Measurements from ENCODE around the gene TLL2. TPM values are rescaled to one million over a fixed set of nuclear protein-coding genes. Genes with fewer than 3 reads are reported as not detected.

Gene TLL2
- total RNA-seq, 1 donor from 2014 or later, result 0.05 TPM

DNA sequence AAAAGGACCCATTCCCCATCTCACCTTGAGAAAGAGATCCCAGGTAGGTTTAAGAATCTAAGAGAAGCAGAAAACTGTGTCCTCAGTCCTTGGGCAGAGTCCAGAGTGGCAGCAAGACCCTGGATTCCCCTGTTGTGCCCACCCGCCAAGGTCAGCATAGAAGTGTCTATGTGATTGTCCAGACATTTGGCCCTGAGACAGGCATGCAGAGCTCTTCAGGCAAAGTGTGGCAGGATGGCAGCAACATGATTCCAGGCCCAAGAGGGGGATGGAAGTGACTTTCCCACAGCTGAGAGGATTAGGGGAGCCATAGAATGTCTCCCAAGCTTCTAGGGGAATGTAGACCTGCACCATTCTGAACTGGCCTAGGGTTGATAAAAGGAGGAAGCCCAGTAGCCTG is 115.8 kb downstream of the TLL2 start:
- intact Hi-C loops (cut with micrococcal nuclease), result loop anchor here (2.0 to 10.0 kb wide), 4 partner anchors 115 to 817 kb away; partner anchors contain the start of gene TLL2

- intact Hi-C loops (cut with micrococcal nuclease), result loop anchor here (2.0 to 10.0 kb wide), 4 partner anchors 117 to 819 kb away; partner anchors contain the start of gene TLL2
Observed at GRCh38 chr10:96395931-96396877, 117.5 kb downstream of the TLL2 start.

DNA sequence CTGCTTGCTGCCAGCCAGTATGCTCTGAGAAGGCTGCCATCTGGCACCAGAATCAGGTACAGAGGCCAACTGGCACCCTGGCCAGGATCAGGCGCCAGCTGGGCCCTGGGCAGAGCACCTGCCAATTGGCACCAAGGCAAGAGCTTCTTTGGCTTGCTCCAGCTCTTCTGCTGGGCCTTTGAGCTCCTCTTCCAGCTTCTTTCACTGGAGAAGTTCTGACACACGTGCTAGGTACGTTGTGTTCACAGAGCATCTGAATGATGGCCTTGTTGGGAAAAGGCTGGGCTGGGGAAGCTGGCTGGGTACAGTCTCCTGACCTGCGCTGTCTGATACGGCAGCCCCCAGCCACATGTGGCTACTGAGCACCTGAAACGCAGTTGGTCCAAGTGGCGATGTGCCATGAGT is 123.3 kb downstream of the TLL2 start:
- intact Hi-C loops (cut with micrococcal nuclease), result loop anchor here (10.0 kb wide), 1 partner anchor 824 kb away; no protein-coding TSS in a partner anchor

DNA sequence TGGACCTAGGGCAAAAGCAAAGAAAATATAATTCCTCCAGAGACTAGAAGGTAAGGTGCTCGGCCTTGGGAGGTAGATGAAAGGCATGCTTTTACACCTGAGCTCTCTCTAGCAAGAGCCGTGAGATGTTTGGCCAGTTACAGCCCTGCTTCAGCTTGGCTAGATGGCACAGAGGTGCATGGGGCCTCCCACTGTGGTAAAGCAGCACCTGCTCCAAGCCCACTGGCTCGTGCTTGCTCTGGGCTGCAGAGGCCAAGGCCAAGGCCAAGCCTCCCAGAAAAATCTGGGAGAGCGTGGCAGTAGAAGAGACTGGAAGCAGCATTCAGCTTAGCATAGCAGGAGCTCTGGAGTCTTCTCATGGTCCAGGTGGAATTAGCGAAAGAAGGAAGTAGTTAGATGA is 123.9 kb downstream of the TLL2 start:
- intact Hi-C loops (cut with micrococcal nuclease), result loop anchor here (10.0 kb wide), 1 partner anchor 825 kb away; no protein-coding TSS in a partner anchor

- intact Hi-C loops (cut with micrococcal nuclease), result no loop called here
Observed at GRCh38 chr10:96387601-96388000, 126.1 kb downstream of the TLL2 start.

GRCh38 chr10:96387161-96387560 is 126.6 kb downstream of the TLL2 start:
- intact Hi-C loops (cut with micrococcal nuclease), result no loop called here

DNA sequence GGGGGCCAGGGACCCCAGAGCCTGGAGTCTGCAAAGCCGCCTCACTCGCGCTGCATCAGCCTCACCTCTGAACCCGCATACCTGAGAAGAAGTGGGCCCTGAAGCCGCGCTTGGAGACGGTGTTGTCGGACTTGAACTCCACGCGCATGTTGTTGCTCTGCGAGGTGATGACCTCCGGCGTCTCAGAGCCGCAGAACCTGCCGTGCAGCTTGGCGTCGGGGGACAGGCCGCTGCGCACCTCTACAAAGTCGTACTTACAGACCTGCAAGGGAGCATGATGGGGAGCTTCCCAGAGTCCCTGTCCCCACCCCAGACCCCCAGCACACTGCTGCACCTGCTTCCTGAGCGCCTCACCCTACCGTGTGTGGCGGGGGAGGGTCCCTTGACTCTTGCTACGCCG is 129.2 kb downstream of the TLL2 start:
- intact Hi-C loops (cut with micrococcal nuclease), result no loop called here

GRCh38 chr10:96380821-96381220 is 132.9 kb downstream of the TLL2 start:
- intact Hi-C loops (cut with micrococcal nuclease), result no loop called here

DNA sequence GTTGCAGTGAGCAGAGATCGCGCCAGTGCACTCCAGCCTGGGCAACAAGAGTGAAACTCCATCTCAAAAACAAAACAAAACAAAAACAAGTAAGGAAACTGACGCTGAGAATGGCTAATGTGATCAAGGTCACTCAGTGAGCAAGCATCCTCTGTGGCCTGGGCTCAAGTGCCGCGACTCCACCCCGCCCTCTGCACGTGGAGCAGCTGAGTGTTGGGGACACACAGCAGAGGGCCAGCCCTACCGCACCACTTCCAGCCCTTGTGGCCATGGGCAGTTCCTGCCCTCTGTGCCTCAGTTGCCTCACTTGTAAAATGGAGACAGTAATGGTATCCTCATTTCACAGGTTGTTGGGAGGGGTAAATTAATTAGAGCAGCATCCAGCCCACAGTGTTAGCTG is 134.0 kb downstream of the TLL2 start:
- intact Hi-C loops (cut with micrococcal nuclease), result no loop called here

- intact Hi-C loops (cut with micrococcal nuclease), result no loop called here
Observed at GRCh38 chr10:96378741-96379140, 135.0 kb downstream of the TLL2 start.

- intact Hi-C loops (cut with micrococcal nuclease), result no loop called here
Observed at GRCh38 chr10:96377816-96378294, 135.9 kb downstream of the TLL2 start.

DNA sequence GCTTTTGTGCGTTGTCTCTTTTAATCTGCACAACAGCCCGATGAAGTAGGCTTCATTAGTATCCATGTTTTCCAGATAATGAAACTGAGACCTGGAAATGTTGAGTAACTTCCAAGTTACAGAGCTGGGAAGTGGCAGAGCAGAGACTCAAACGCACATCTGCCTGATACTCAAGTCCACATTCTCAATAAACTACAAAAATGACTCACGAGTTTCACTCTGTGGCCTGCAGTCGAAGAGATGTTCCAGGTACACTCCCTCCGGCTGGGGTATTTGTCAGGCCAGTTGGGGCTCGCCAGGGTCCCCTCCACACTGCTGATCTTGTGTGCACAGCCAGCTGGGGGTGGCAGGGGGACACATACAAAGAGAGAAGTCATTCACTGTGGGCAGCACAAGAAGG is 137.2 kb downstream of the TLL2 start:
- intact Hi-C loops (cut with micrococcal nuclease), result no loop called here

GRCh38 chr10:96374985-96375830 is 138.5 kb downstream of the TLL2 start:
- intact Hi-C loops (cut with micrococcal nuclease), result loop anchor here (1.0 kb wide), 1 partner anchor 212 kb away; the partner anchor contains the start of gene TM9SF3

GRCh38 chr10:96374639-96374984 is 139.1 kb downstream of the TLL2 start:
- intact Hi-C loops (cut with micrococcal nuclease), result no loop called here

- intact Hi-C loops (cut with micrococcal nuclease), result no loop called here
Observed at GRCh38 chr10:96374004-96374403, 139.7 kb downstream of the TLL2 start.

DNA sequence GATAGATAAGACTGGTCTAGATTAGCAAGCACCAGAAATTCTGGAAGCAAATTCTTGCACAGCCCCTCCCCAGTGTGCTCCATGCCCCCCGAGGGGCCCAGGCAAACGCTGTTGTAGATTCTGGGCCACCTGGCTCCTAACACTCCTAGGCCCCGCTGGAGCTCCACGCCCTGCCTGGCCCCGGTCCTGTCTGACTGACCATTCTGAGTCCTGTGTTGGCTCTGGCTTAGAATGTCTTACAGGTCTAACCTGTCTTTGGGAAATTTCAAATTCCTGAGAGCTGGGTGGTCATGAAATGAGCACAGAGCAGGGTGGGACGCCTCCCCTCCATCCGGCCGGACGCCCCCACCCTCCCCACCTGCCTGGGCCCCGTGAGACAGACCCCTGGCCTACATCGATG is 142.4 kb downstream of the TLL2 start:
- intact Hi-C loops (cut with micrococcal nuclease), result no loop called here

GRCh38 chr10:96370584-96371157 is 143.1 kb downstream of the TLL2 start:
- intact Hi-C loops (cut with micrococcal nuclease), result no loop called here

GRCh38 chr10:96369890-96370583 is 143.7 kb downstream of the TLL2 start:
- intact Hi-C loops (cut with micrococcal nuclease), result no loop called here

DNA sequence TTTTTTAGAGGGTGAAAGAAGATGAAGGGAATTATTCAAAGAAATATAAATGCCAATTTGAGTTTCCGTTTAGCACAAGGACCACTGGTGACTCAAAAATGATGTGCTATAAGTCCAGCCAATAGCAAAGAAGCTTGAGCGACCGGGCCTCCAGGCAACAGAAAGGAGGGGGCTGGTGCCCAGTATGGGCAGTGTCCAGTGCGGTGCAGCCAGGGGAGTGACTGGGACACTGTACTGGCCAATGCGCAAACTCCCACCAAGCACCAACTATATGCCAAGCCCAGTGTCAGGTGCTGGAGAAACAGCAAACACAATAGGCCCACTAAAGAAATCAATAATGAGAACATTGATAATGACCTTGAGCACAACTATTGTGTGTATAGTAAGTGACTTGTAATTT is 144.8 kb downstream of the TLL2 start:
- intact Hi-C loops (cut with micrococcal nuclease), result no loop called here

GRCh38 chr10:96367470-96367869 is 146.3 kb downstream of the TLL2 start:
- intact Hi-C loops (cut with micrococcal nuclease), result no loop called here

DNA sequence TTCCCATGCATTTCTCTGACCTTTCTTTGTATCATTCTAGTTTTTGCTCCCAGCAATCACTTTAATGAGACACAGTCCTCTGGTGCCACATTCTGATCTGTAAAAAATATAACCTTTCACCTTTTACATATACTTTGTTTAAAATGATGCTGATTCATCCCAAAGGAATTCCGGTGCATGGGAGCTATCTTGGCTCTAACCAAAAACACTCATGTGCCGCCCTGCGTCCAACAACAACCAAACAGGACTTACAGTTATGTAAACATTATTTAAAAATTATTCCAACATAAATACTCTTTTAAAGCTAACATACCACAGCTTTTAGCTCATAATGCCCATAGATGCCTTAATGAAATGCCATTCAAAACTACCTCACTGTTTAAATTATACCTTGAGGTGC is 147.2 kb downstream of the TLL2 start:
- intact Hi-C loops (cut with micrococcal nuclease), result no loop called here

All from T-helper 2 cell treated with Interferon-gamma antibody and Interleukin-4, amounts not matched to agents 100 ng/mL and 5 ng/mL, for 36 hours (primary cell).